Neuronal stem cell (in vitro differentiated cells): ENCODE measurements around the gene SMKR1.

Source experiments
- DNase-seq: peaks from one replicate; pipeline ENCODE4 v3.0.0-alpha.2; 2013; ENCODE audit warnings: low spot score
- H2AFZ ChIP-seq: one replicate; pipeline ENCODE4 v1.6.1; 2013; ENCODE audit warnings: mild to moderate bottlenecking, low read length, inconsistent platforms
- H2AK5ac ChIP-seq: 2 replicates; pipeline ENCODE4 v1.6.1; 2013; ENCODE audit warnings: low read depth, mild to moderate bottlenecking, inconsistent platforms, low read length, moderate library complexity, mixed read lengths
- H2BK120ac ChIP-seq: 2 replicates; pipeline ENCODE4 v1.6.1; 2013; ENCODE audit warnings: low read depth, mild to moderate bottlenecking, inconsistent platforms, low read length, moderate library complexity, mixed read lengths
- H2BK12ac ChIP-seq: one replicate; pipeline ENCODE4 v1.6.1; 2013; ENCODE audit warnings: low read length, inconsistent platforms
- H2BK15ac ChIP-seq: 2 replicates; pipeline ENCODE4 v1.6.1; 2013; ENCODE audit warnings: mild to moderate bottlenecking, low read length, inconsistent platforms, mixed read lengths
- H2BK5ac ChIP-seq: one replicate; pipeline ENCODE4 v1.6.1; 2013; ENCODE audit warnings: inconsistent platforms, mild to moderate bottlenecking, low read length, moderate library complexity
- H3K14ac ChIP-seq: one replicate; pipeline ENCODE4 v1.6.1; 2013; ENCODE audit warnings: low read length, inconsistent platforms
- H3K18ac ChIP-seq: 2 replicates; pipeline ENCODE4 v1.6.1; 2013; ENCODE audit warnings: low read length, inconsistent platforms
- H3K23ac ChIP-seq: 2 replicates; pipeline ENCODE4 v1.6.1; 2013; ENCODE audit warnings: low read depth, mild to moderate bottlenecking, mixed read lengths, low read length, inconsistent platforms; ENCODE audit not compliant: poor library complexity
- H3K27ac ChIP-seq: replicated peaks from 3 replicates; pipeline ENCODE4 v1.5.1; 2013; ENCODE audit warnings: low read length, inconsistent platforms
- H3K27me3 ChIP-seq, 3 experiments: 2 replicates each; pipeline ENCODE4 v1.6.1; 2013; ENCODE audit warnings: low read length in 3 of 3, mild to moderate bottlenecking in 2 of 3, inconsistent platforms in 1 of 3, low read depth in 1 of 3, mixed read lengths in 1 of 3, moderate library complexity in 1 of 3; ENCODE audit not compliant: control insufficient read depth in 3 of 3, insufficient read depth in 3 of 3
- H3K36me3 ChIP-seq, 2 donors: replicated peaks in 1 of 2; 2 replicates each; pipeline ENCODE4 v1.6.1; 2013; ENCODE audit warnings: low read length in 2 of 2; ENCODE audit not compliant: control insufficient read depth in 2 of 2, insufficient read depth in 2 of 2
- H3K4ac ChIP-seq: 2 replicates; pipeline ENCODE4 v1.6.1; 2013; ENCODE audit warnings: inconsistent platforms, mild to moderate bottlenecking, low read length, moderate library complexity
- H3K4me1 ChIP-seq, 2 donors: 1 replicate in 1 of 2; 2 replicates in 1 of 2; pipeline ENCODE4 v1.6.1; 2013; ENCODE audit warnings: low read length in 2 of 2, low read depth in 1 of 2; ENCODE audit not compliant: control insufficient read depth in 2 of 2, insufficient read depth in 1 of 2
- H3K4me2 ChIP-seq: one replicate; pipeline ENCODE4 v1.6.1; 2013; ENCODE audit warnings: mild to moderate bottlenecking, low read length, inconsistent platforms; ENCODE audit not compliant: insufficient read depth, poor library complexity, severe bottlenecking
- H3K4me3 ChIP-seq, 2 donors: 2 replicates each; pipeline ENCODE4 v1.5.1; 2013; ENCODE audit warnings: low read length in 2 of 2, mild to moderate bottlenecking in 2 of 2, inconsistent platforms in 1 of 2, moderate library complexity in 1 of 2
- H3K79me1 ChIP-seq: one replicate; pipeline ENCODE4 v1.6.1; 2013; ENCODE audit warnings: low read depth, mild to moderate bottlenecking, inconsistent platforms, low read length, moderate library complexity
- H3K9ac ChIP-seq: one replicate; pipeline ENCODE4 v1.6.1; 2013; ENCODE audit warnings: mild to moderate bottlenecking, low read depth, low read length, inconsistent platforms; ENCODE audit not compliant: poor library complexity
- H3K9me3 ChIP-seq, 2 donors: replicated peaks in 1 of 2; 2 replicates each; pipeline versions ENCODE3 to v1.6.1; 2013; ENCODE audit warnings: low read length in 2 of 2, mild to moderate bottlenecking in 2 of 2, inconsistent platforms in 1 of 2, low read depth in 1 of 2, mixed read lengths in 1 of 2, moderate library complexity in 1 of 2; ENCODE audit not compliant: control insufficient read depth in 2 of 2, insufficient read depth in 1 of 2
- H4K8ac ChIP-seq: one replicate; pipeline ENCODE4 v1.6.1; 2013; ENCODE audit warnings: low read depth, mild to moderate bottlenecking, inconsistent platforms, low read length, moderate library complexity
- H4K91ac ChIP-seq: one replicate; pipeline ENCODE4 v1.6.1; 2013; ENCODE audit warnings: low read length, low read depth, mild to moderate bottlenecking, inconsistent platforms; ENCODE audit not compliant: poor library complexity
- WGBS, 2 donors: extraction: QIAGEN DNeasy Blood & Tissue Kit; methylation state at CpG; one replicate each; pipeline ENCODE4 v1.1.7; 2013; ENCODE audit warnings: missing lambda C conversion rate in 2 of 2, mixed read lengths in 1 of 2; ENCODE audit not compliant: insufficient read length in 2 of 2, insufficient replicate concordance in 1 of 2; ENCODE audit errors: extremely low coverage in 2 of 2; 5-methylcytosine and 5-hydroxymethylcytosine counted together

Gene SMKR1

GRCh38 chr7:129550693-129551360 lies 48.5 kb downstream of the SMKR1 start:
- H2BK15ac ChIP-seq, result no peak overlapping the region
- H3K79me1 ChIP-seq, result no peaks in the 10 kb centered on the region
- no peak overlapping the region for H2BK5ac ChIP-seq
- DNase-seq, result no peak
- no peaks in the 10 kb centered on the region for H3K4me1 ChIP-seq
- H2BK12ac ChIP-seq, result no peak overlapping the region
- H3K9me3 ChIP-seq, result no peaks in the 10 kb centered on the region
- no peak overlapping the region for H2BK120ac ChIP-seq
- H3K14ac ChIP-seq, result no peak overlapping the region
- H3K18ac ChIP-seq, result no peak overlapping the region
- H2AK5ac ChIP-seq, result no peak overlapping the region
- no peak overlapping the region for H3K23ac ChIP-seq
- no peak overlapping the region for H3K27ac ChIP-seq
- no CpG with 5 or more reads among the region's 13 CpGs for WGBS, 2 donors
- H3K36me3 ChIP-seq, result no peaks in the 10 kb centered on the region
- H3K27me3 ChIP-seq, result peaks cover 0 to 15% (median 0%) of the 10 kb centered on the region in 3 experiments
- H3K9ac ChIP-seq, result no peak overlapping the region
- H3K4me3 ChIP-seq, result no peak overlapping the region
- no peak overlapping the region for H4K91ac ChIP-seq
- H2AFZ ChIP-seq, result no peak overlapping the region
- H4K8ac ChIP-seq, result no peak overlapping the region
- H3K4ac ChIP-seq, result no peak overlapping the region
- no peak overlapping the region for H3K4me2 ChIP-seq

- Histone ChIP-seq H3K79me1 (no peaks in the 10 kb centered on the region), H3K4me1 (peaks cover 2 to 3% of the 10 kb centered on the region in 2 donors), H3K14ac (no peak overlapping the region), H2AK5ac (no peak overlapping the region), H3K27me3 (peaks cover 0 to 36% (median 0%) of the 10 kb centered on the region in 3 experiments), H2BK12ac (no peak overlapping the region), H4K8ac (no peak overlapping the region), H3K27ac (no peak overlapping the region), H3K9me3 (no peaks in the 10 kb centered on the region), H2BK15ac (no peak overlapping the region), H3K9ac (no peak overlapping the region), H3K36me3 (no peaks in the 10 kb centered on the region), H2BK120ac (no peak overlapping the region), H4K91ac (no peak overlapping the region), H2BK5ac (no peak overlapping the region), H3K4ac (no peak overlapping the region), H3K4me2 (no peak overlapping the region), H3K4me3 (no peak overlapping the region), H2AFZ (peak overlapping the region; percentile 82), H3K23ac (no peak overlapping the region), H3K18ac (no peak overlapping the region)
- no CpG with 5 or more reads among the region's 13 CpGs for WGBS, 2 donors
- no peak for DNase-seq
Observed at GRCh38 chr7:129553899-129554461, 51.6 kb downstream of the SMKR1 start.

GRCh38 chr7:129556607-129557133 lies 54.3 kb downstream of the SMKR1 start:
- peaks cover 0 to 59% (median 0%) of the 10 kb centered on the region in 3 experiments for H3K27me3 ChIP-seq
- H3K27ac ChIP-seq, result no peak overlapping the region
- no peak overlapping the region for H4K8ac ChIP-seq
- no peak overlapping the region for H3K14ac ChIP-seq
- H3K23ac ChIP-seq, result no peak overlapping the region
- H2AK5ac ChIP-seq, result no peak overlapping the region
- no peak for DNase-seq
- H2BK120ac ChIP-seq, result no peak overlapping the region
- H3K9ac ChIP-seq, result no peak overlapping the region
- H2AFZ ChIP-seq, result peak overlapping the region; percentile 19
- H2BK12ac ChIP-seq, result no peak overlapping the region
- no peak overlapping the region for H2BK15ac ChIP-seq
- H3K4me1 ChIP-seq, result peaks cover 2 to 3% of the 10 kb centered on the region in 2 donors
- H3K4me3 ChIP-seq, result no peak overlapping the region
- H3K18ac ChIP-seq, result no peak overlapping the region
- no CpG with 5 or more reads among the region's 8 CpGs for WGBS, 2 donors
- H3K4me2 ChIP-seq, result no peak overlapping the region
- no peak overlapping the region for H2BK5ac ChIP-seq
- H3K9me3 ChIP-seq, result no peaks in the 10 kb centered on the region
- H4K91ac ChIP-seq, result no peak overlapping the region
- H3K4ac ChIP-seq, result no peak overlapping the region
- H3K79me1 ChIP-seq, result no peaks in the 10 kb centered on the region
- H3K36me3 ChIP-seq, result no peaks in the 10 kb centered on the region

- H2BK15ac ChIP-seq, result no peak overlapping the region
- peaks cover 0 to 59% (median 0%) of the 10 kb centered on the region in 3 experiments for H3K27me3 ChIP-seq
- H3K79me1 ChIP-seq, result no peaks in the 10 kb centered on the region
- no peak overlapping the region for H3K4me2 ChIP-seq
- H3K36me3 ChIP-seq, result no peaks in the 10 kb centered on the region
- H2AFZ ChIP-seq, result no peak overlapping the region
- H4K8ac ChIP-seq, result no peak overlapping the region
- no CpG with 5 or more reads among the region's 11 CpGs for whole genome bisulfite sequencing, 2 donors
- no peak overlapping the region for H3K4me3 ChIP-seq
- H2AK5ac ChIP-seq, result no peak overlapping the region
- H3K4me1 ChIP-seq, result peaks cover 2 to 5% of the 10 kb centered on the region in 2 donors
- H4K91ac ChIP-seq, result no peak overlapping the region
- H2BK12ac ChIP-seq, result no peak overlapping the region
- no peak for DNase-seq
- no peaks in the 10 kb centered on the region for H3K9me3 ChIP-seq
- H3K14ac ChIP-seq, result no peak overlapping the region
- no peak overlapping the region for H2BK120ac ChIP-seq
- no peak overlapping the region for H3K27ac ChIP-seq
- no peak overlapping the region for H3K4ac ChIP-seq
- H3K23ac ChIP-seq, result no peak overlapping the region
- H3K9ac ChIP-seq, result no peak overlapping the region
- no peak overlapping the region for H3K18ac ChIP-seq
- no peak overlapping the region for H2BK5ac ChIP-seq
Observed at GRCh38 chr7:129557686-129558481, 55.6 kb downstream of the SMKR1 start.
